ENCODE results near the gene BCLAF1.

DNA sequence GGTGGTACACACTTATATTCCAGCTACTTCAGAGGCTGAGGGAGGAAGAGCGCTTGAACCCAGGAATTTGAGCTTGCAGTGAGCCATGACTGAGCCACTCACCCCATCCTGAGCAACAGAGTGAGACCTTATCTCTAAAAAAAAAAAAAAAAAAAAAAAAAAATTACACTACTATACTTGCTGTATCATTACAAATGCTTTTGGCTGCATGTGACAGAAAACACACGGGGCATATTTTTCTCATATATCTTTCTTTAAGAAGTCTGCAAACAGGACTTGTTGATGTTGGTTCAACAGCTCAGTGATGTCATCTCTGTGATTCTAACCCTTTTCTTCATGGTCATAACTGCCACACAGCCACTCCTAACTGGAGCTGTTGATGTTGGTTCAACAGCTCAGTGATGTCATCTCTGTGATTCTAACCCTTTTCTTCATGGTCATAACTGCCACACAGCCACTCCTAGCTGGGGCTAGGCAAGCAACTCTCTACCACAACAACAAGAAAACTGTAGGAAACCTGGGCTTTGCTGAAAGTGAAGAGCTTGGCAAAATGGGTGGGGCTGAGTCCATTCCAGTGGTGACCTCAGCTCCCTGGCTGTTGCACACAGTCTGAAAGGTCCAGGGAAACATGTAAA, 59.3 kb downstream of the BCLAF1 start:
- TF ChIP-seq, protein P1, sequence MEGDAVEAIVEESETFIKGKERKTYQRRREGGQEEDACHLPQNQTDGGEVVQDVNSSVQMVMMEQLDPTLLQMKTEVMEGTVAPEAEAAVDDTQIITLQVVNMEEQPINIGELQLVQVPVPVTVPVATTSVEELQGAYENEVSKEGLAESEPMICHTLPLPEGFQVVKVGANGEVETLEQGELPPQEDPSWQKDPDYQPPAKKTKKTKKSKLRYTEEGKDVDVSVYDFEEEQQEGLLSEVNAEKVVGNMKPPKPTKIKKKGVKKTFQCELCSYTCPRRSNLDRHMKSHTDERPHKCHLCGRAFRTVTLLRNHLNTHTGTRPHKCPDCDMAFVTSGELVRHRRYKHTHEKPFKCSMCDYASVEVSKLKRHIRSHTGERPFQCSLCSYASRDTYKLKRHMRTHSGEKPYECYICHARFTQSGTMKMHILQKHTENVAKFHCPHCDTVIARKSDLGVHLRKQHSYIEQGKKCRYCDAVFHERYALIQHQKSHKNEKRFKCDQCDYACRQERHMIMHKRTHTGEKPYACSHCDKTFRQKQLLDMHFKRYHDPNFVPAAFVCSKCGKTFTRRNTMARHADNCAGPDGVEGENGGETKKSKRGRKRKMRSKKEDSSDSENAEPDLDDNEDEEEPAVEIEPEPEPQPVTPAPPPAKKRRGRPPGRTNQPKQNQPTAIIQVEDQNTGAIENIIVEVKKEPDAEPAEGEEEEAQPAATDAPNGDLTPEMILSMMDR (IDR thresholded peaks at IDR 0.05): no peak
- TF ChIP-seq POLR2AphosphoS5 (IDR thresholded peaks at IDR 0.05) (no peak), POLR2A (IDR thresholded peaks at IDR 0.05) (no peak)
